Stomach smooth muscle (tissue), 2 donors: ENCODE data around the gene CEPT1.
"Not testable (repeated sequence)": the region's sequence is repeated elsewhere in the genome, so short reads cannot be mapped to it uniquely, and the experiment has no call there.

Experiments
- H3K27ac ChIP-seq: one replicate; pipeline ENCODE4 v1.7.0; 2013; ENCODE audit warnings: mild to moderate bottlenecking, low read length, inconsistent platforms
- H3K27me3 ChIP-seq, 2 donors: one replicate each; pipeline ENCODE4 v1.7.0; 2013; ENCODE audit warnings: low read length in 2 of 2; ENCODE audit not compliant: insufficient read depth in 2 of 2, control insufficient read depth in 1 of 2
- H3K36me3 ChIP-seq, 2 donors: one replicate each; pipeline ENCODE4 v1.7.0; 2013; ENCODE audit warnings: low read length in 2 of 2; ENCODE audit not compliant: control insufficient read depth in 2 of 2, insufficient read depth in 2 of 2
- H3K4me1 ChIP-seq: one replicate; pipeline ENCODE4 v1.7.0; 2013; ENCODE audit warnings: low read length; ENCODE audit not compliant: control insufficient read depth, insufficient read depth
- H3K4me3 ChIP-seq, 2 donors: one replicate each; pipeline ENCODE4 v1.7.0; 2013; ENCODE audit warnings: low read length in 2 of 2
- H3K9ac ChIP-seq, 2 donors: one replicate each; pipeline ENCODE4 v1.7.0; 2013; ENCODE audit warnings: low read length in 2 of 2, mild to moderate bottlenecking in 1 of 2
- H3K9me3 ChIP-seq, 2 donors: one replicate each; pipeline ENCODE4 v1.7.0; 2013; ENCODE audit warnings: low read length in 2 of 2; ENCODE audit not compliant: control insufficient read depth in 2 of 2
- donor health status: healthy.
- donor health status: Pancreatic carcinoma.

CEPT1 gene

GRCh38 chr1:111212634-111213335, 72.8 kb downstream of the CEPT1 start:
- no peaks in the 10 kb centered on the region for H3K9me3 ChIP-seq
- peaks cover 2 to 6% of the 10 kb centered on the region in 2 donors for H3K27me3 ChIP-seq
- H3K9ac ChIP-seq = no peak overlapping the region
- no peaks in the 10 kb centered on the region for H3K4me1 ChIP-seq
- H3K27ac ChIP-seq = no peak overlapping the region
- no peak overlapping the region for H3K4me3 ChIP-seq
- no peaks in the 10 kb centered on the region for H3K36me3 ChIP-seq

DNA sequence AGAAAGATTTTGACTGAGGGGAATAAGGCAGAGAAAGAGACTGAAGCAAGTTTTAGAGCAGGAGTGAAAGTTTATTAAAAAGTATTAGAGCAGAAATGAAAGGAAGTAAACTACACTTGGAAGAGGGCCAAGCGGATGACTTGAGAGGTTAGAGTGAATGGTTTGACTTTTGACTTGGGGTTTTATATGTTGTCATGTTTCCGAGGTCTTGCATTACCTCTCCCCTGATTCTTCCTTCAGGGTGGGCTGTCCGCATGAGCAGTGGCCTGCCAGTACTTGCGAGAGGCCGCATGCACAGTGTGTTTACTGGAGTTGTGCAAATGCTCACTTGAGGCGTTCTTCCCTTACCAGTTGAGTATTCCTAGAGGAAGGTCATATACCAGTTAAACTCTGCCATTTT, 73.4 kb downstream of the CEPT1 start:
- H3K27ac ChIP-seq = no peak overlapping the region
- no peaks in the 10 kb centered on the region for H3K4me1 ChIP-seq
- no peaks in the 10 kb centered on the region for H3K36me3 ChIP-seq
- no peak overlapping the region for H3K9ac ChIP-seq
- H3K27me3 ChIP-seq = peaks cover 2 to 6% of the 10 kb centered on the region in 2 donors
- no peak overlapping the region for H3K4me3 ChIP-seq
- no peaks in the 10 kb centered on the region for H3K9me3 ChIP-seq

- no peaks in the 10 kb centered on the region for H3K36me3 ChIP-seq
These were observed 74.2 kb downstream of the CEPT1 start for GRCh38 chr1:111214074-111214801.

DNA sequence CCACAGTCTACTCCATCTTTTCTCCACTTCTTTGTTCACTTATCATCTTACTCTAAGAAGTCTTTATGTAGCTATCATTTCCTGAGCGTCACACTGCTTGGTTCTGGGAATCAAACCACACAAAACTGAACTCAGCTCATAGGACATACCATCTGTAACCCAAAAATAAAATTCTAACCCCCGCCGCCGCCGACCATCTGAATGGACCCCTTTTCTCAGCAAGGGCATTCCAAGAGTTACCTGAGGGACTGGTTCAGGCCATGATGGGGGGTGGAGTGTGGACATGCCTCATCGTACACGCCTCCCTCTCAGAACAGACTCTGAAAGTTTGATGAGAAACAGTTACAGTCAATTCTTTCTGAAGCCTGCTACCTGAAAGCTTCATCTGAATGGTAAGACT, 74.9 kb downstream of the CEPT1 start:
- Histone ChIP-seq H3K9me3 (no peaks in the 10 kb centered on the region), H3K4me1 (no peaks in the 10 kb centered on the region), H3K4me3 (no peak overlapping the region), H3K27ac (no peak overlapping the region), H3K27me3 (peaks cover 2 to 6% of the 10 kb centered on the region in 2 donors), H3K36me3 (no peaks in the 10 kb centered on the region), H3K9ac (no peak overlapping the region)

More at GRCh38 chr1:111214074-111214801, 74.2 kb downstream of the CEPT1 start:
- Histone ChIP-seq H3K9ac (no peak overlapping the region), H3K27me3 (peaks cover 2 to 6% of the 10 kb centered on the region in 2 donors), H3K9me3 (no peaks in the 10 kb centered on the region), H3K4me1 (no peaks in the 10 kb centered on the region), H3K4me3 (no peak overlapping the region), H3K27ac (no peak overlapping the region)

DNA sequence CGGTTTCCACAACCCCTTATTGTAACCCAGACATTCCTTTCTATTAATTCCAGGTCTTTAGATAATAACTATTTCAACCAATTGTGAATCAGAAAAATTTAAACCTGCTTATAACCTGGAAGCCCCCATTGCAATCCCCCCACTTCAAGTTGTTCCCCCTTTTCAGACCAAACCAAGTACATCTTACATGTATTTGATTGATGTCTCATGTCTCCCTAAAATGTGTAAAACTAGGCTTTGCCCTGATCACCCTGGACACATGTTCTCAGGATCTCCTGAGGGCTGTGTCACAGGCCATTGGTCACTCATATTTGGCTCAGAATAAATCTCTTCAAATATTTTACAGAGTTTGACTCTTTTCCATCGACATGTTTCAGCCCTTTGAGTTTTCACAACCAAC, 75.3 kb downstream of the CEPT1 start:
- not testable (repeated sequence) for H3K36me3 ChIP-seq, H3K9ac ChIP-seq, H3K27me3 ChIP-seq, H3K4me3 ChIP-seq, H3K4me1 ChIP-seq, H3K9me3 ChIP-seq, H3K27ac ChIP-seq

- H3K27me3 ChIP-seq = peaks cover 0 to 8% of the 10 kb centered on the region in 2 donors
- no peaks in the 10 kb centered on the region for H3K36me3 ChIP-seq
- H3K4me3 ChIP-seq = no peak overlapping the region
- H3K4me1 ChIP-seq = no peaks in the 10 kb centered on the region
- H3K9ac ChIP-seq = no peak overlapping the region
- no peak overlapping the region for H3K27ac ChIP-seq
- H3K9me3 ChIP-seq = no peaks in the 10 kb centered on the region
These were observed 76.7 kb downstream of the CEPT1 start for GRCh38 chr1:111216751-111217150.

GRCh38 chr1:111217183-111217910, 77.3 kb downstream of the CEPT1 start:
- H3K9ac ChIP-seq = no peak overlapping the region
- H3K27me3 ChIP-seq = peaks cover 0 to 8% of the 10 kb centered on the region in 2 donors
- no peak overlapping the region for H3K4me3 ChIP-seq
- no peaks in the 10 kb centered on the region for H3K4me1 ChIP-seq
- H3K27ac ChIP-seq = no peak overlapping the region
- no peaks in the 10 kb centered on the region for H3K36me3 ChIP-seq
- no peaks in the 10 kb centered on the region for H3K9me3 ChIP-seq

GRCh38 chr1:111218701-111219556, 78.9 kb downstream of the CEPT1 start:
- Histone ChIP-seq H3K27ac (no peak overlapping the region), H3K9me3 (no peaks in the 10 kb centered on the region), H3K4me1 (no peaks in the 10 kb centered on the region), H3K9ac (no peak overlapping the region), H3K27me3 (peaks cover 0 to 8% of the 10 kb centered on the region in 2 donors), H3K36me3 (no peaks in the 10 kb centered on the region), H3K4me3 (no peak overlapping the region)

- Histone ChIP-seq H3K4me3 (no peak overlapping the region), H3K9me3 (no peaks in the 10 kb centered on the region), H3K9ac (no peak overlapping the region), H3K4me1 (no peaks in the 10 kb centered on the region), H3K27ac (no peak overlapping the region), H3K36me3 (no peaks in the 10 kb centered on the region), H3K27me3 (peaks cover 0 to 6% of the 10 kb centered on the region in 2 donors)
These were observed 79.7 kb downstream of the CEPT1 start for GRCh38 chr1:111219557-111220286.
